ENCODE measurements around the gene RIN2. TPM values are rescaled to one million over a fixed set of nuclear protein-coding genes. Genes with fewer than 3 reads are reported as not detected.

RIN2 gene
- total and polyA plus RNA-seq, 4 donors = 3.4 to 16.6 (median 6.3) TPM

DNA sequence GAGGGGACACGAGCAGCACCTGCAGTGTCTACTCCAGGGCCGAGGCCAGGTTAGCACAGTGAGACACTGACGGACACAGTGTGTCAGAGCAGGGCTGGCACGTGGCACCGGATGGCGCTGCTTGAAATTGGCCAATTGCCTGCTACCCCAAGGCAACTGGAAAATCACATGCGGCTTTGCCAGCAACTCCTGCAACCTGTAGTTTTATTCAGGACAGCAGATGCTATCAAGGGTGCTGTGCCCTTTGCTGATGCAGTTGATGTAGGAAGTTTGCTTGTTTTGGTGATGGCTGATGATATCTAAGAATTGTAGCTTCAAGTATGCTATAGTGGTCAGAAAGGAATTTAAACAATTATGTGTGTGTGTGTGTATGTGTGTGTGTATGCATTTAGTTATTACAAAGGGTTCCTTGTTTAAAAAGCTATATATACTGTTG lies 25.9 kb downstream of the RIN2 start:
- DNase-seq (ENCODE audit: low spot score) = no peak
- TF ChIP-seq, protein P1, sequence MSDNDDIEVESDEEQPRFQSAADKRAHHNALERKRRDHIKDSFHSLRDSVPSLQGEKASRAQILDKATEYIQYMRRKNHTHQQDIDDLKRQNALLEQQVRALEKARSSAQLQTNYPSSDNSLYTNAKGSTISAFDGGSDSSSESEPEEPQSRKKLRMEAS (IDR thresholded peaks at IDR 0.05) = no peak
- no peak for TF ChIP-seq JUND (IDR thresholded peaks at IDR 0.05)
- TF ChIP-seq RXRA (IDR thresholded peaks at IDR 0.05) = no peak
- no peak for TF ChIP-seq FOXA2 (IDR thresholded peaks at IDR 0.05)
- no peak for TF ChIP-seq TAF1 (conservative IDR thresholded peaks at IDR 0.05)
- TF ChIP-seq NR2F2 (IDR thresholded peaks at IDR 0.05) = no peak
- H3K4me1 ChIP-seq (ENCODE audit: control insufficient read depth in 4 of 4, insufficient read depth in 4 of 4, low read length in 3 of 4) = peaks cover 0 to 6% (median 3%) of the 10 kb centered on the region in 4 donors
- 42% methylated on average over 7 of the region's 7 CpGs for WGBS
- H3K27ac ChIP-seq (ENCODE audit: low read depth in 1 of 2, low read length in 2 of 2) = no peak overlapping the region
- H3K27me3 ChIP-seq (ENCODE audit: control insufficient read depth in 4 of 4, insufficient read depth in 4 of 4, low read length in 3 of 4) = no peaks in the 10 kb centered on the region
- H3K36me3 ChIP-seq (ENCODE audit: control insufficient read depth in 4 of 4, insufficient read depth in 3 of 4, low read depth in 1 of 4, low read length in 3 of 4) = no peaks in the 10 kb centered on the region
- no peaks in the 10 kb centered on the region for H3K9me3 ChIP-seq (ENCODE audit: control insufficient read depth in 4 of 4, low read length in 3 of 4)
- no peak overlapping the region for H3K4me3 ChIP-seq (ENCODE audit: low read depth in 1 of 3, low read length in 3 of 3)
- no peak overlapping the region for H3K9ac ChIP-seq (ENCODE audit: low read depth in 1 of 2, low read length in 2 of 2)

DNA sequence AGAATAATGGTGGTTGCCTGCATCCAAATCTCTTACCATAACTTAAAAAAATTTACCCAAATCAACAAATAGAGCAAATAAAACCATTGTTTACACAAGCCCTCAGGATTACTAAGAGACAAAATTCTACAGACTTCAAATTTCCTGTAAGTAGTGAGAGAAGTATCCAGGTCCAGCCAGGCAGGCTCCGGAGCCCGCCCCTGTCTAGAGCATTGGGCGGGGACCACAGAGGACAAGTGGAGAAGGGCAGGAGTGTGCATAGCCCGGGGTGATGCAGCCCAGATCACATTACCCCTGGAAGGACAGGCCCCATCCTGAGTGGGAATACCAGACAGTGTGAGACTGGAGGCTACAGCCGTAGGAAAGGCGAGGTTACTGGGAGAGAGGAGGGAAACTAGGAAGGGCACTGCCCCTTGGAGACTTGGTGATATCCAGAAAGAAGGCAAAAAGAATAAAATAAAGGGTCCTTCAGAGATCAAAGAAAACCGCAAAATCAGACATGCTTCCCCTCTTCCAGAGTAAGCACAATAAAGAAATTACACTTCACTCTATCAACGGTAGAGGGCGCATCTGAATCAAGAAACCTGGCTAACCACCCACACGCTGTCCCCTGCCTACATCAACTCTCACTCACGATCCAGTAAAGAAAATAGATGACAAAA lies 26.6 kb downstream of the RIN2 start:
- Histone ChIP-seq H3K36me3 (ENCODE audit: control insufficient read depth in 4 of 4, insufficient read depth in 3 of 4, low read depth in 1 of 4, low read length in 3 of 4) (no peaks in the 10 kb centered on the region), H3K27ac (ENCODE audit: low read depth in 1 of 2, low read length in 2 of 2) (no peak overlapping the region), H3K9ac (ENCODE audit: low read depth in 1 of 2, low read length in 2 of 2) (no peak overlapping the region), H3K4me1 (ENCODE audit: control insufficient read depth in 4 of 4, insufficient read depth in 4 of 4, low read length in 3 of 4) (peaks cover 0 to 6% (median 3%) of the 10 kb centered on the region in 4 donors), H3K4me3 (ENCODE audit: low read depth in 1 of 3, low read length in 3 of 3) (no peak overlapping the region), H3K27me3 (ENCODE audit: control insufficient read depth in 4 of 4, insufficient read depth in 4 of 4, low read length in 3 of 4) (no peaks in the 10 kb centered on the region), H3K9me3 (ENCODE audit: control insufficient read depth in 4 of 4, low read length in 3 of 4) (no peaks in the 10 kb centered on the region)
- WGBS = 23% methylated on average over 11 of the region's 11 CpGs
- no peak for DNase-seq (ENCODE audit: low spot score)
- TF ChIP-seq NR2F2 (IDR thresholded peaks at IDR 0.05) (no peak), YY1 (IDR thresholded peaks at IDR 0.05) (no peak), EGR1 (IDR thresholded peaks at IDR 0.05; ENCODE audit: low read depth in 2 of 2) (no peak), SP1 (IDR thresholded peaks at IDR 0.05) (no peak), TAF1 (conservative IDR thresholded peaks at IDR 0.05) (no peak), FOXA1 (IDR thresholded peaks at IDR 0.05) (no peak), JUND (IDR thresholded peaks at IDR 0.05) (no peak), RXRA (IDR thresholded peaks at IDR 0.05) (peak in 1 of 2 donors; percentile 8), HNF4G (IDR thresholded peaks at IDR 0.05) (no peak), GABPA (IDR thresholded peaks at IDR 0.05 in 1 of 2, conservative IDR thresholded peaks at IDR 0.05 in 1 of 2) (no peak), FOXA2 (IDR thresholded peaks at IDR 0.05) (no peak), HNF4A (conservative IDR thresholded peaks at IDR 0.05) (no peak), RAD21 (IDR thresholded peaks at IDR 0.05) (peak; percentile 94 to 97)
- TF ChIP-seq, protein P2, sequence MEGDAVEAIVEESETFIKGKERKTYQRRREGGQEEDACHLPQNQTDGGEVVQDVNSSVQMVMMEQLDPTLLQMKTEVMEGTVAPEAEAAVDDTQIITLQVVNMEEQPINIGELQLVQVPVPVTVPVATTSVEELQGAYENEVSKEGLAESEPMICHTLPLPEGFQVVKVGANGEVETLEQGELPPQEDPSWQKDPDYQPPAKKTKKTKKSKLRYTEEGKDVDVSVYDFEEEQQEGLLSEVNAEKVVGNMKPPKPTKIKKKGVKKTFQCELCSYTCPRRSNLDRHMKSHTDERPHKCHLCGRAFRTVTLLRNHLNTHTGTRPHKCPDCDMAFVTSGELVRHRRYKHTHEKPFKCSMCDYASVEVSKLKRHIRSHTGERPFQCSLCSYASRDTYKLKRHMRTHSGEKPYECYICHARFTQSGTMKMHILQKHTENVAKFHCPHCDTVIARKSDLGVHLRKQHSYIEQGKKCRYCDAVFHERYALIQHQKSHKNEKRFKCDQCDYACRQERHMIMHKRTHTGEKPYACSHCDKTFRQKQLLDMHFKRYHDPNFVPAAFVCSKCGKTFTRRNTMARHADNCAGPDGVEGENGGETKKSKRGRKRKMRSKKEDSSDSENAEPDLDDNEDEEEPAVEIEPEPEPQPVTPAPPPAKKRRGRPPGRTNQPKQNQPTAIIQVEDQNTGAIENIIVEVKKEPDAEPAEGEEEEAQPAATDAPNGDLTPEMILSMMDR (IDR thresholded peaks at IDR 0.05; ENCODE audit: low read depth, low read length, missing input control) = peak; percentile 84
- TF ChIP-seq, protein P3, sequence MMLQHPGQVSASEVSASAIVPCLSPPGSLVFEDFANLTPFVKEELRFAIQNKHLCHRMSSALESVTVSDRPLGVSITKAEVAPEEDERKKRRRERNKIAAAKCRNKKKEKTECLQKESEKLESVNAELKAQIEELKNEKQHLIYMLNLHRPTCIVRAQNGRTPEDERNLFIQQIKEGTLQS (IDR thresholded peaks at IDR 0.05) = no peak
- TF ChIP-seq, protein P4, sequence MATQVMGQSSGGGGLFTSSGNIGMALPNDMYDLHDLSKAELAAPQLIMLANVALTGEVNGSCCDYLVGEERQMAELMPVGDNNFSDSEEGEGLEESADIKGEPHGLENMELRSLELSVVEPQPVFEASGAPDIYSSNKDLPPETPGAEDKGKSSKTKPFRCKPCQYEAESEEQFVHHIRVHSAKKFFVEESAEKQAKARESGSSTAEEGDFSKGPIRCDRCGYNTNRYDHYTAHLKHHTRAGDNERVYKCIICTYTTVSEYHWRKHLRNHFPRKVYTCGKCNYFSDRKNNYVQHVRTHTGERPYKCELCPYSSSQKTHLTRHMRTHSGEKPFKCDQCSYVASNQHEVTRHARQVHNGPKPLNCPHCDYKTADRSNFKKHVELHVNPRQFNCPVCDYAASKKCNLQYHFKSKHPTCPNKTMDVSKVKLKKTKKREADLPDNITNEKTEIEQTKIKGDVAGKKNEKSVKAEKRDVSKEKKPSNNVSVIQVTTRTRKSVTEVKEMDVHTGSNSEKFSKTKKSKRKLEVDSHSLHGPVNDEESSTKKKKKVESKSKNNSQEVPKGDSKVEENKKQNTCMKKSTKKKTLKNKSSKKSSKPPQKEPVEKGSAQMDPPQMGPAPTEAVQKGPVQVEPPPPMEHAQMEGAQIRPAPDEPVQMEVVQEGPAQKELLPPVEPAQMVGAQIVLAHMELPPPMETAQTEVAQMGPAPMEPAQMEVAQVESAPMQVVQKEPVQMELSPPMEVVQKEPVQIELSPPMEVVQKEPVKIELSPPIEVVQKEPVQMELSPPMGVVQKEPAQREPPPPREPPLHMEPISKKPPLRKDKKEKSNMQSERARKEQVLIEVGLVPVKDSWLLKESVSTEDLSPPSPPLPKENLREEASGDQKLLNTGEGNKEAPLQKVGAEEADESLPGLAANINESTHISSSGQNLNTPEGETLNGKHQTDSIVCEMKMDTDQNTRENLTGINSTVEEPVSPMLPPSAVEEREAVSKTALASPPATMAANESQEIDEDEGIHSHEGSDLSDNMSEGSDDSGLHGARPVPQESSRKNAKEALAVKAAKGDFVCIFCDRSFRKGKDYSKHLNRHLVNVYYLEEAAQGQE (IDR thresholded peaks at IDR 0.05) = no peak
- TF ChIP-seq, protein P5, sequence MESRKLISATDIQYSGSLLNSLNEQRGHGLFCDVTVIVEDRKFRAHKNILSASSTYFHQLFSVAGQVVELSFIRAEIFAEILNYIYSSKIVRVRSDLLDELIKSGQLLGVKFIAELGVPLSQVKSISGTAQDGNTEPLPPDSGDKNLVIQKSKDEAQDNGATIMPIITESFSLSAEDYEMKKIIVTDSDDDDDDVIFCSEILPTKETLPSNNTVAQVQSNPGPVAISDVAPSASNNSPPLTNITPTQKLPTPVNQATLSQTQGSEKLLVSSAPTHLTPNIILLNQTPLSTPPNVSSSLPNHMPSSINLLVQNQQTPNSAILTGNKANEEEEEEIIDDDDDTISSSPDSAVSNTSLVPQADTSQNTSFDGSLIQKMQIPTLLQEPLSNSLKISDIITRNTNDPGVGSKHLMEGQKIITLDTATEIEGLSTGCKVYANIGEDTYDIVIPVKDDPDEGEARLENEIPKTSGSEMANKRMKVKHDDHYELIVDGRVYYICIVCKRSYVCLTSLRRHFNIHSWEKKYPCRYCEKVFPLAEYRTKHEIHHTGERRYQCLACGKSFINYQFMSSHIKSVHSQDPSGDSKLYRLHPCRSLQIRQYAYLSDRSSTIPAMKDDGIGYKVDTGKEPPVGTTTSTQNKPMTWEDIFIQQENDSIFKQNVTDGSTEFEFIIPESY (IDR thresholded peaks at IDR 0.05) = no peak
- TF ChIP-seq, protein P1 (IDR thresholded peaks at IDR 0.05) = no peak

Measured in liver (tissue), 9 donors.